DOHH2 (cell line): Measurements from ENCODE around the gene MAMDC2.

Experiments
- CTCF ChIP-seq: fragments of 200-600 bp; sonication (generic); IDR thresholded peaks from one replicate; pipeline ENCODE4 v1.5.1; 2014; ENCODE audit warnings: antibody characterized with exemption, mild to moderate bottlenecking, low read depth, low read length; ENCODE audit not compliant: poor library complexity, severe bottlenecking
- EZH2phosphoT487 ChIP-seq: fragments of 200-600 bp; sonication (generic); IDR thresholded peaks from 2 replicates; pipeline ENCODE4 v1.6.1; 2017; ENCODE audit warnings: borderline replicate concordance, mild to moderate bottlenecking, antibody characterized with exemption, low read length, moderate library complexity, mixed read lengths

- TF ChIP-seq EZH2phosphoT487: no peak
- no peak for TF ChIP-seq CTCF
Observed at GRCh38 chr9:70044490-70045307, 1.1 kb downstream of the MAMDC2 start.
